Ishikawa (cell line): ENCODE results near the gene SART3.

ENCODE experiments used
- FOXM1 ChIP-seq: IDR thresholded peaks from 2 replicates; pipeline ENCODE4 v1.6.1; 2012; ENCODE audit warnings: low read depth, borderline replicate concordance
- TAF1 ChIP-seq: IDR thresholded peaks from 2 replicates; pipeline ENCODE4 v1.6.1; 2012; ENCODE audit warnings: low read depth, mild to moderate bottlenecking
- TEAD4 ChIP-seq: IDR thresholded peaks from 2 replicates; pipeline ENCODE4 v1.6.1; 2012
- YY1 ChIP-seq: IDR thresholded peaks from 2 replicates; pipeline ENCODE4 v1.6.1; 2012; ENCODE audit warnings: low read depth
- TF ChIP-seq, protein P1 (sequence below): IDR thresholded peaks from 2 replicates; pipeline ENCODE4 v1.6.1; 2012; ENCODE audit warnings: low read depth, mild to moderate bottlenecking
- TF ChIP-seq, protein P2 (sequence below): IDR thresholded peaks from 2 replicates; pipeline ENCODE4 v1.6.1; 2012

DNA sequence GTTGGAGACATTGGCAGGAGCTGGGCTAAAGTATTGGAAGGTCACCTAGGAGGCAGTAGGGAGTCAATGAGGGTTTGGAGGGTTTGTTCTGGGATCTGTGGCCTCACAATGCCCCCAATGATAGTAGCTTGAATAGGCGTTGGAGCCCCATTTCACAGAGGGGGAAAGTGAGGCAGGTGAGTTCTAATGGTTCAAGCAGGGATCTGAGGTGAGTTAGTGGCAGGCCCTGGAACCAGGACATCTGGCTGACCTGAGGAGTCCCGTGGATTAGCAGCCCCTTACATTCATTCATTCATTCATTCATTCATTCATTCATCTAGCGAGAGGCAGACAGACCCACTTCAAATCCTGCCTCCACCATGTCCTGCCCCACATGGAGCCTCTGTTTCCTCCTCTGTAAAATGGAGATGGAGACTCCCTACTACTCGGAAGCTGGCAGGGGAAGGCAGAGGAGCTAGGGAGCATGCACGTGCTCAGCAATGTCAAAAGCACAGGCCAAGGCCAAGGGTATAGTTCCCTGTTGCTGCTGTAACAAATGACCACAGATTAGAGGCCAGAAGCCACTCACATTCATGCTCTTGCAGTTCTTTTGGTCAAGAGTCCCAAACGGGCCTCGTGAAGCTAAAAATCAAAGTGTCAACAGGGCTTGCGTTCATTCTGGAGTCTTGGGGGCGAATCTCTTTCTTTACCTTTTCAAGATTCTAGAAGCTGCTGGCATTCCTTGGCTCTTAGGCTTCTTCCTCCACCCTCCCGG, 39.2 kb upstream of the SART3 start:
- TF ChIP-seq, protein P1, sequence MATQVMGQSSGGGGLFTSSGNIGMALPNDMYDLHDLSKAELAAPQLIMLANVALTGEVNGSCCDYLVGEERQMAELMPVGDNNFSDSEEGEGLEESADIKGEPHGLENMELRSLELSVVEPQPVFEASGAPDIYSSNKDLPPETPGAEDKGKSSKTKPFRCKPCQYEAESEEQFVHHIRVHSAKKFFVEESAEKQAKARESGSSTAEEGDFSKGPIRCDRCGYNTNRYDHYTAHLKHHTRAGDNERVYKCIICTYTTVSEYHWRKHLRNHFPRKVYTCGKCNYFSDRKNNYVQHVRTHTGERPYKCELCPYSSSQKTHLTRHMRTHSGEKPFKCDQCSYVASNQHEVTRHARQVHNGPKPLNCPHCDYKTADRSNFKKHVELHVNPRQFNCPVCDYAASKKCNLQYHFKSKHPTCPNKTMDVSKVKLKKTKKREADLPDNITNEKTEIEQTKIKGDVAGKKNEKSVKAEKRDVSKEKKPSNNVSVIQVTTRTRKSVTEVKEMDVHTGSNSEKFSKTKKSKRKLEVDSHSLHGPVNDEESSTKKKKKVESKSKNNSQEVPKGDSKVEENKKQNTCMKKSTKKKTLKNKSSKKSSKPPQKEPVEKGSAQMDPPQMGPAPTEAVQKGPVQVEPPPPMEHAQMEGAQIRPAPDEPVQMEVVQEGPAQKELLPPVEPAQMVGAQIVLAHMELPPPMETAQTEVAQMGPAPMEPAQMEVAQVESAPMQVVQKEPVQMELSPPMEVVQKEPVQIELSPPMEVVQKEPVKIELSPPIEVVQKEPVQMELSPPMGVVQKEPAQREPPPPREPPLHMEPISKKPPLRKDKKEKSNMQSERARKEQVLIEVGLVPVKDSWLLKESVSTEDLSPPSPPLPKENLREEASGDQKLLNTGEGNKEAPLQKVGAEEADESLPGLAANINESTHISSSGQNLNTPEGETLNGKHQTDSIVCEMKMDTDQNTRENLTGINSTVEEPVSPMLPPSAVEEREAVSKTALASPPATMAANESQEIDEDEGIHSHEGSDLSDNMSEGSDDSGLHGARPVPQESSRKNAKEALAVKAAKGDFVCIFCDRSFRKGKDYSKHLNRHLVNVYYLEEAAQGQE: no peak
- TF ChIP-seq FOXM1 (no peak), TEAD4 (no peak), TAF1 (no peak), YY1 (no peak)
- TF ChIP-seq, protein P2, sequence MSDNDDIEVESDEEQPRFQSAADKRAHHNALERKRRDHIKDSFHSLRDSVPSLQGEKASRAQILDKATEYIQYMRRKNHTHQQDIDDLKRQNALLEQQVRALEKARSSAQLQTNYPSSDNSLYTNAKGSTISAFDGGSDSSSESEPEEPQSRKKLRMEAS: no peak
